ENCODE measurements around the gene KCNMA1. TPM values are rescaled to one million over a fixed set of nuclear protein-coding genes. Genes with fewer than 3 reads are reported as not detected.

Gene KCNMA1
- polyA plus RNA-seq, 1 donor from 2014 or later = 60.8 TPM

DNA sequence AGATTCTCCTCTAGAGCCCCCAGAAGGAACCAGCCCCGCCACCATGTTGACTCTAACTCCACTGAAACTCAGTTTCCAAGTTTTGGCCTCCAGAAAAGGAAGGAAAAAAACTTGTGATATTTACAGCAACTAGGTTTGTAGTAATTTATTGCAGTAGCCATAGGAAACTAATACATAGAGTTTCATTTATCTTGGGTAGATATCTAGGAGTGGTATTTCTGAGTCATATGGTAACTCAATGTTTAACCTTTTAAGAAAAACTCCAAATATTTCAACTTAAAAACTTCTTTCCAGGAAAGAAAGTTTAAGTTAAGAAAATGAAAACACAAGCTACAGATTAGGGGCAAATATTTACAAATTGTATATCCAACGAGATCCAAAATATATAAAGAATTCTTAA, 576.7 kb downstream of the KCNMA1 start:
- Histone ChIP-seq H3K9me2 (ENCODE audit: insufficient read depth, low read length) (no peaks in the 10 kb centered on the region), H3K36me3 (ENCODE audit: insufficient read depth, low read length) (no peaks in the 10 kb centered on the region), H3K27me3 (ENCODE audit: insufficient read depth, low read depth, low read length) (no peaks in the 10 kb centered on the region), H3K4me3 (ENCODE audit: low read length) (no peak overlapping the region), H2AFZ (ENCODE audit: low read depth, low read length) (no peak overlapping the region), H3K79me2 (replicated peaks; ENCODE audit: insufficient read depth, low read length) (no peaks in the 10 kb centered on the region), H3K9me3 (ENCODE audit: low read length) (no peaks in the 10 kb centered on the region), H4K20me1 (ENCODE audit: insufficient read depth) (no peaks in the 10 kb centered on the region), H3K27ac (ENCODE audit: low read length) (no peak overlapping the region), H3K4me2 (ENCODE audit: low read length) (no peak overlapping the region), H3K9ac (ENCODE audit: low read length) (no peak overlapping the region), H3F3A (ENCODE audit: insufficient read depth, low read length, poor library complexity, severe bottlenecking) (no peaks in the 10 kb centered on the region)
- TF ChIP-seq, protein P1, sequence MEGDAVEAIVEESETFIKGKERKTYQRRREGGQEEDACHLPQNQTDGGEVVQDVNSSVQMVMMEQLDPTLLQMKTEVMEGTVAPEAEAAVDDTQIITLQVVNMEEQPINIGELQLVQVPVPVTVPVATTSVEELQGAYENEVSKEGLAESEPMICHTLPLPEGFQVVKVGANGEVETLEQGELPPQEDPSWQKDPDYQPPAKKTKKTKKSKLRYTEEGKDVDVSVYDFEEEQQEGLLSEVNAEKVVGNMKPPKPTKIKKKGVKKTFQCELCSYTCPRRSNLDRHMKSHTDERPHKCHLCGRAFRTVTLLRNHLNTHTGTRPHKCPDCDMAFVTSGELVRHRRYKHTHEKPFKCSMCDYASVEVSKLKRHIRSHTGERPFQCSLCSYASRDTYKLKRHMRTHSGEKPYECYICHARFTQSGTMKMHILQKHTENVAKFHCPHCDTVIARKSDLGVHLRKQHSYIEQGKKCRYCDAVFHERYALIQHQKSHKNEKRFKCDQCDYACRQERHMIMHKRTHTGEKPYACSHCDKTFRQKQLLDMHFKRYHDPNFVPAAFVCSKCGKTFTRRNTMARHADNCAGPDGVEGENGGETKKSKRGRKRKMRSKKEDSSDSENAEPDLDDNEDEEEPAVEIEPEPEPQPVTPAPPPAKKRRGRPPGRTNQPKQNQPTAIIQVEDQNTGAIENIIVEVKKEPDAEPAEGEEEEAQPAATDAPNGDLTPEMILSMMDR (IDR thresholded peaks at IDR 0.05; ENCODE audit: poor library complexity, severe bottlenecking) = no peak
- TF ChIP-seq TAF1 (IDR thresholded peaks at IDR 0.05; ENCODE audit: low read depth) (no peak), EZH2 (IDR thresholded peaks at IDR 0.05; ENCODE audit: borderline replicate concordance, insufficient read depth, low read length, poor library complexity, severe bottlenecking) (no peak), POLR2AphosphoS5 (IDR thresholded peaks at IDR 0.05) (no peak), RAD21 (conservative IDR thresholded peaks at IDR 0.05) (no peak), SMC3 (conservative IDR thresholded peaks at IDR 0.05; ENCODE audit: poor library complexity) (no peak), MXI1 (conservative IDR thresholded peaks at IDR 0.05; ENCODE audit: poor library complexity, severe bottlenecking) (no peak), EP300 (conservative IDR thresholded peaks at IDR 0.05; ENCODE audit: poor library complexity, severe bottlenecking) (no peak)
- TF ChIP-seq, protein P2, sequence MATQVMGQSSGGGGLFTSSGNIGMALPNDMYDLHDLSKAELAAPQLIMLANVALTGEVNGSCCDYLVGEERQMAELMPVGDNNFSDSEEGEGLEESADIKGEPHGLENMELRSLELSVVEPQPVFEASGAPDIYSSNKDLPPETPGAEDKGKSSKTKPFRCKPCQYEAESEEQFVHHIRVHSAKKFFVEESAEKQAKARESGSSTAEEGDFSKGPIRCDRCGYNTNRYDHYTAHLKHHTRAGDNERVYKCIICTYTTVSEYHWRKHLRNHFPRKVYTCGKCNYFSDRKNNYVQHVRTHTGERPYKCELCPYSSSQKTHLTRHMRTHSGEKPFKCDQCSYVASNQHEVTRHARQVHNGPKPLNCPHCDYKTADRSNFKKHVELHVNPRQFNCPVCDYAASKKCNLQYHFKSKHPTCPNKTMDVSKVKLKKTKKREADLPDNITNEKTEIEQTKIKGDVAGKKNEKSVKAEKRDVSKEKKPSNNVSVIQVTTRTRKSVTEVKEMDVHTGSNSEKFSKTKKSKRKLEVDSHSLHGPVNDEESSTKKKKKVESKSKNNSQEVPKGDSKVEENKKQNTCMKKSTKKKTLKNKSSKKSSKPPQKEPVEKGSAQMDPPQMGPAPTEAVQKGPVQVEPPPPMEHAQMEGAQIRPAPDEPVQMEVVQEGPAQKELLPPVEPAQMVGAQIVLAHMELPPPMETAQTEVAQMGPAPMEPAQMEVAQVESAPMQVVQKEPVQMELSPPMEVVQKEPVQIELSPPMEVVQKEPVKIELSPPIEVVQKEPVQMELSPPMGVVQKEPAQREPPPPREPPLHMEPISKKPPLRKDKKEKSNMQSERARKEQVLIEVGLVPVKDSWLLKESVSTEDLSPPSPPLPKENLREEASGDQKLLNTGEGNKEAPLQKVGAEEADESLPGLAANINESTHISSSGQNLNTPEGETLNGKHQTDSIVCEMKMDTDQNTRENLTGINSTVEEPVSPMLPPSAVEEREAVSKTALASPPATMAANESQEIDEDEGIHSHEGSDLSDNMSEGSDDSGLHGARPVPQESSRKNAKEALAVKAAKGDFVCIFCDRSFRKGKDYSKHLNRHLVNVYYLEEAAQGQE (IDR thresholded peaks at IDR 0.05; ENCODE audit: borderline replicate concordance) = no peak

DNA sequence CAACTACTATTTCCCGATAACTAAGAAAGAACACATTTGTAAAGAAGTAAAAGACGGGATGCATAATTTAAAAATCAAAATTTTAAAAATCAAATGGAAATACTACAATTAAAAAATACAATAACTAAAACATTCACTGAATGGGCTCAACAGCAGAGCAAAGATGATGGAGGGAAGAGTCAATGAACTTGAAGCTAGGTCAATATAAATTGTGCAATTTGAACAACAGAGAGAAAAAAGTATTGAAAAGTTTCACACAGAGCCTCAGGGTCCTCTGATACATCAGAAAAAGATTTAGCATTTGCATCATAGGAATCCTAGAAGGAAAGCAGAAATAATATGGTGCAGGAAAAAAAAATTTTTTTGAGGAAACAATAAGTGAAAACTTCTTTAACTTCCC, 581.0 kb downstream of the KCNMA1 start:
- H2AFZ ChIP-seq (ENCODE audit: low read depth, low read length) = no peak overlapping the region
- TF ChIP-seq EP300 (conservative IDR thresholded peaks at IDR 0.05; ENCODE audit: poor library complexity, severe bottlenecking) (no peak), SMC3 (conservative IDR thresholded peaks at IDR 0.05; ENCODE audit: poor library complexity) (no peak), MXI1 (conservative IDR thresholded peaks at IDR 0.05; ENCODE audit: poor library complexity, severe bottlenecking) (no peak), TAF1 (IDR thresholded peaks at IDR 0.05; ENCODE audit: low read depth) (no peak), RAD21 (conservative IDR thresholded peaks at IDR 0.05) (no peak), EZH2 (IDR thresholded peaks at IDR 0.05; ENCODE audit: borderline replicate concordance, insufficient read depth, low read length, poor library complexity, severe bottlenecking) (no peak), POLR2AphosphoS5 (IDR thresholded peaks at IDR 0.05) (no peak)
- TF ChIP-seq, protein P2 (IDR thresholded peaks at IDR 0.05; ENCODE audit: borderline replicate concordance) = no peak
- TF ChIP-seq, protein P1 (IDR thresholded peaks at IDR 0.05; ENCODE audit: poor library complexity, severe bottlenecking) = no peak
- no peaks in the 10 kb centered on the region for H3K9me3 ChIP-seq (ENCODE audit: low read length)
- no peak overlapping the region for H3K4me2 ChIP-seq (ENCODE audit: low read length)
- no peaks in the 10 kb centered on the region for H3K27me3 ChIP-seq (ENCODE audit: insufficient read depth, low read depth, low read length)
- H3F3A ChIP-seq (ENCODE audit: insufficient read depth, low read length, poor library complexity, severe bottlenecking) = no peaks in the 10 kb centered on the region
- no peak overlapping the region for H3K4me3 ChIP-seq (ENCODE audit: low read length)
- H3K9me2 ChIP-seq (ENCODE audit: insufficient read depth, low read length) = no peaks in the 10 kb centered on the region
- no peaks in the 10 kb centered on the region for H3K36me3 ChIP-seq (ENCODE audit: insufficient read depth, low read length)
- H3K79me2 ChIP-seq (replicated peaks; ENCODE audit: insufficient read depth, low read length) = no peaks in the 10 kb centered on the region
- no peaks in the 10 kb centered on the region for H4K20me1 ChIP-seq (ENCODE audit: insufficient read depth)
- H3K27ac ChIP-seq (ENCODE audit: low read length) = no peak overlapping the region
- H3K9ac ChIP-seq (ENCODE audit: low read length) = no peak overlapping the region

All from neural cell (in vitro differentiated cells).